Measurements from ENCODE around the gene RPS19BP1. TPM values are rescaled to one million over a fixed set of nuclear protein-coding genes. Genes with fewer than 3 reads are reported as not detected.

The RPS19BP1 gene
- total RNA-seq, 6 experiments from 2014 or later = 31.0 to 104 (median 32.8) TPM

- Histone ChIP-seq H3K4me3 (no peak overlapping the region), H3K36me3 (no peaks in the 10 kb centered on the region), H3K27ac (no peak overlapping the region), H3K27me3 (no peaks in the 10 kb centered on the region), H3K4me1 (no peaks in the 10 kb centered on the region), H3K9me3 (no peaks in the 10 kb centered on the region)
- TF ChIP-seq POLR2A (IDR thresholded peaks at IDR 0.05) (no peak), CTCF (IDR thresholded peaks at IDR 0.05) (no peak)
- 67% methylated on average over 1 of the region's 7 CpGs for WGBS (ENCODE audit: insufficient coverage, low coverage, low lambda C conversion rate, missing lambda C conversion rate)
- intact Hi-C loops (cut with DNase I) = no loop called here
- ATAC-seq (no peak), DNase-seq (no peak)
Observed at GRCh38 chr22:39569066-39569465, 36.5 kb upstream of the RPS19BP1 start.

GRCh38 chr22:39568278-39568981, 35.9 kb upstream of the RPS19BP1 start:
- Histone ChIP-seq H3K9me3 (no peaks in the 10 kb centered on the region), H3K27ac (no peak overlapping the region), H3K4me3 (no peak overlapping the region), H3K27me3 (no peaks in the 10 kb centered on the region), H3K36me3 (no peaks in the 10 kb centered on the region), H3K4me1 (no peaks in the 10 kb centered on the region)
- intact Hi-C loops (cut with DNase I) = no loop called here
- no peak for TF ChIP-seq POLR2A (IDR thresholded peaks at IDR 0.05)
- TF ChIP-seq CTCF (IDR thresholded peaks at IDR 0.05) = no peak
- WGBS (ENCODE audit: insufficient coverage, low coverage, low lambda C conversion rate, missing lambda C conversion rate) = 49% methylated on average over 5 of the region's 19 CpGs
- DNase-seq (no peak), ATAC-seq (no peak)

GRCh38 chr22:39567135-39567946, 34.8 kb upstream of the RPS19BP1 start:
- Histone ChIP-seq H3K9me3 (no peaks in the 10 kb centered on the region), H3K27ac (no peak overlapping the region), H3K36me3 (no peaks in the 10 kb centered on the region), H3K4me3 (no peak overlapping the region), H3K4me1 (no peaks in the 10 kb centered on the region), H3K27me3 (no peaks in the 10 kb centered on the region)
- ATAC-seq (no peak), DNase-seq (no peak)
- TF ChIP-seq POLR2A (IDR thresholded peaks at IDR 0.05) (no peak), CTCF (IDR thresholded peaks at IDR 0.05) (no peak)
- 51% methylated on average over 8 of the region's 14 CpGs for WGBS (ENCODE audit: insufficient coverage, low coverage, low lambda C conversion rate, missing lambda C conversion rate)
- intact Hi-C loops (cut with DNase I) = no loop called here

- intact Hi-C loops (cut with DNase I) = no loop called here
- ATAC-seq = no peak
- H3K4me1 ChIP-seq = no peaks in the 10 kb centered on the region
- TF ChIP-seq POLR2A (IDR thresholded peaks at IDR 0.05) (no peak), CTCF (IDR thresholded peaks at IDR 0.05) (no peak)
- no peaks in the 10 kb centered on the region for H3K9me3 ChIP-seq
- H3K4me3 ChIP-seq = no peak overlapping the region
- no peak overlapping the region for H3K27ac ChIP-seq
- DNase-seq = no peak
- WGBS (ENCODE audit: insufficient coverage, low coverage, low lambda C conversion rate, missing lambda C conversion rate) = 93% methylated on average over 5 of the region's 5 CpGs
- no peaks in the 10 kb centered on the region for H3K27me3 ChIP-seq
- no peaks in the 10 kb centered on the region for H3K36me3 ChIP-seq
Observed at GRCh38 chr22:39565414-39565944, 32.9 kb upstream of the RPS19BP1 start.
